Gastrocnemius medialis (tissue), 4 donors: ENCODE data around the gene LSS. TPM values are rescaled to one million over a fixed set of nuclear protein-coding genes. Genes with fewer than 3 reads are reported as not detected.

Experiments used
- ATAC-seq, 2 donors: fragments of 150-250 bp; one replicate each; pipeline ENCODE4 v1.9.1; 2016
- DNase-seq, 2 donors: peaks; one replicate each; pipeline ENCODE4 v3.0.0-alpha.2; 2019
- H3K27ac ChIP-seq, 4 donors: fragments of 200-600 bp; sonication (generic); 1 replicate in 1 of 4; 2 replicates in 3 of 4; pipeline ENCODE4 v1.5.1; 2016 to 2018; ENCODE audit warnings: mild to moderate bottlenecking in 2 of 4, moderate library complexity in 1 of 4
- H3K27me3 ChIP-seq, 3 donors: fragments of 200-600 bp; sonication (generic) in 2 of 3; 1 replicate in 1 of 3; 2 replicates in 2 of 3; pipeline versions ENCODE4 v1.5.1 to v1.6.0; 2016 to 2019; ENCODE audit warnings: mild to moderate bottlenecking in 1 of 3, moderate library complexity in 1 of 3
- H3K36me3 ChIP-seq, 2 donors: fragments of 200-600 bp; sonication (generic) in 1 of 2; one replicate each; pipeline ENCODE4 v1.5.1; 2017 to 2018
- H3K4me1 ChIP-seq, 2 donors: fragments of 200-600 bp; sonication (generic) in 1 of 2; one replicate each; pipeline ENCODE4 v1.5.1; 2016 to 2017; ENCODE audit warnings: mild to moderate bottlenecking in 2 of 2
- H3K4me3 ChIP-seq, 4 donors: fragments of 200-600 bp; sonication (generic) in 3 of 4; 1 replicate in 1 of 4; 2 replicates in 3 of 4; pipeline ENCODE4 v1.5.1; 2016 to 2019; ENCODE audit warnings: mild to moderate bottlenecking in 2 of 4
- H3K9me3 ChIP-seq, 3 donors: fragments of 200-600 bp; sonication (generic) in 2 of 3; 1 replicate in 1 of 3; 2 replicates in 2 of 3; pipeline ENCODE4 v1.5.1; 2016 to 2019
- CTCF ChIP-seq, 5 experiments: fragments of 450-650 bp in 3 of 5; fragments of 200-600 bp in 2 of 5; sonication (generic) in 2 of 5; IDR thresholded peaks in 4 of 5; conservative IDR thresholded peaks in 1 of 5; 1 replicate in 4 of 5; 2 replicates in 1 of 5; pipeline ENCODE4 v1.5.1; 2016 to 2019; ENCODE audit warnings: antibody characterized with exemption in 5 of 5, mild to moderate bottlenecking in 3 of 5, moderate library complexity in 3 of 5
- POLR2A ChIP-seq, 2 donors: fragments of 450-650 bp; IDR thresholded peaks; one replicate each; pipeline ENCODE4 v1.6.1; 2017; ENCODE audit warnings: antibody characterized with exemption in 2 of 2, mild to moderate bottlenecking in 2 of 2, moderate library complexity in 2 of 2
- in situ Hi-C, 4 donors: fragments of 200-750 bp; cut with MboI; loops; one replicate each; pipeline versions ENCODE4 v1.15.0 to v1.8.0; 2017; ENCODE audit warnings: low sequenced_read_pairs in 4 of 4
- intact Hi-C: fragments of 100-400 bp; cut with DNase I; formaldehyde crosslinking; loops from one replicate; pipeline ENCODE4 v1.15.1; 2023; ENCODE audit warnings: low total_unique reads
- total RNA-seq, 4 donors: library from RNA; depleted of rRNA; stranded (reverse); fragments of >200 nt; gene quantifications; one replicate each; pipeline versions ENCODE4 v1.1.0 to v1.2.3, GENCODE V29; 2016

LSS gene
- total RNA-seq, 4 donors from 2014 or later = 26.4 to 47.2 (median 32.7) TPM

DNA sequence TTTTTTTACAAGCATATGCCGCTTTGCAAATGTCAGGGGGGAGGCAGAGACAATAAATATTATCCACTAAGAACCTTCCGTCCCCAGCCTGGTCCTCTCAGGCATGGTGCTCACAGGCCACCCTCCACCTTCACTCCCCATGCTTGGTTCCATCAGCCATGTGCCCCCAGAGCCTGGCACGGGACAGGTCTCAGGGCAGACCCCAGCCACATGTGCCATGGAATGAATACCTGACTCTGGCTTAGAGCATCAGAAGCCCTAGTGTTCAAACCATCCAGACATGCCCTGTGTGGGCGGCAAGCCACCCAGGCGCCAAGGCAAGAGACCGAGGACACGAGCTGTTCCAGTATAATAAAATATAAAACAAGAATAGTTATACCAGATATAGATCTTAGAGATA lies 5.4 kb downstream of the LSS start:
- H3K4me3 ChIP-seq = no peak overlapping the region
- no peaks in the 10 kb centered on the region for H3K9me3 ChIP-seq
- ATAC-seq = no peak
- peaks cover 49 to 55% of the 10 kb centered on the region in 2 donors for H3K4me1 ChIP-seq
- in situ Hi-C loops = no loop called here
- DNase-seq = no peak
- peaks cover 0 to 23% of the 10 kb centered on the region in 2 donors for H3K36me3 ChIP-seq
- TF ChIP-seq CTCF (IDR thresholded peaks at IDR 0.05 in 4 of 5, conservative IDR thresholded peaks at IDR 0.05 in 1 of 5) (no peak), POLR2A (IDR thresholded peaks at IDR 0.05) (no peak)
- H3K27me3 ChIP-seq = no peaks in the 10 kb centered on the region
- peak overlapping the region; percentile 71 to 78 (median 74) for H3K27ac ChIP-seq
- intact Hi-C loops = no loop called here

DNA sequence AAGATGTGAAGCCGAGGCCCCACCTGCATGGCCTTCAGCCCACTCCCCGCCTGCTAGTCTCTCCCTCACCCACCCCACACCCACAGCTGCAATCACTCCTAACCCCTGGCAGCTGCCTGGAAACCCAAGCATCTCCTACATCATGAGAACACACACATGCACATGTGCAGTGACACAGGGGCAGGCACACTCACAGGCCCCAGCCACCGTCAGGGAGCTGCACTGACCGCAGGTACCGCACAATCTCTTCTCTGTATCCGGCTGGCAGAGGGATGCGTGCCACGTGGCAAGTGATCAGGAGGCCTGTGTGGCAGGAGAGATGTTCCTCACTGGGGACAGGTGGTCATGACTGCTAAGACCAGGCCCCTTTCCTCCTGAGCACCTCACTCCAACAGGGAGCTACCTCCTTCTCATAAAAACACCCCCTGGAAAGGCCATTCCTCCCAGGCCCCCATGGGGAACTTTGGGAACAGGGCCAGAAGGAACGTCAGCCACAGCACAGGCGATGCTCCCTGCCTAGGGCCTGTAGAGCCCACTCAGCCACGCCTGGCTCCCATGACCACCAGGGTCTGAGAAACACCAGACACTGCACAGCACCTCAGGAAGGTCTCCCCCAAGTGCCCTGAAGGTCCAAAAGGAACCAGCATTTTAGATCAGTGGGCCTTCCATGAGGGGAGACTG lies 6.0 kb downstream of the LSS start:
- intact Hi-C loops (no loop called here), in situ Hi-C loops (no loop called here)
- peak overlapping the region; percentile 71 to 78 (median 74) for H3K27ac ChIP-seq
- H3K36me3 ChIP-seq = peaks cover 0 to 23% of the 10 kb centered on the region in 2 donors
- H3K9me3 ChIP-seq = no peaks in the 10 kb centered on the region
- H3K4me1 ChIP-seq = peaks cover 47 to 56% of the 10 kb centered on the region in 2 donors
- no peak for TF ChIP-seq POLR2A (IDR thresholded peaks at IDR 0.05)
- TF ChIP-seq CTCF (IDR thresholded peaks at IDR 0.05 in 4 of 5, conservative IDR thresholded peaks at IDR 0.05 in 1 of 5) = no peak
- DNase-seq (peak; percentile 35 to 75), ATAC-seq (peak; percentile 12 to 38)
- no peak overlapping the region for H3K4me3 ChIP-seq
- H3K27me3 ChIP-seq = no peaks in the 10 kb centered on the region

GRCh38 chr21:46221664-46222435 lies 6.7 kb downstream of the LSS start:
- in situ Hi-C loops = no loop called here
- no peak for TF ChIP-seq POLR2A (IDR thresholded peaks at IDR 0.05)
- no peak for TF ChIP-seq CTCF (IDR thresholded peaks at IDR 0.05 in 4 of 5, conservative IDR thresholded peaks at IDR 0.05 in 1 of 5)
- H3K27ac ChIP-seq = peak overlapping the region; percentile 71 to 78 (median 74)
- H3K4me1 ChIP-seq = peaks cover 40 to 49% of the 10 kb centered on the region in 2 donors
- DNase-seq = peak; percentile 22 to 74
- intact Hi-C loops = no loop called here
- no peaks in the 10 kb centered on the region for H3K27me3 ChIP-seq
- peak; percentile 31 to 70 for ATAC-seq
- peaks cover 0 to 23% of the 10 kb centered on the region in 2 donors for H3K36me3 ChIP-seq
- H3K9me3 ChIP-seq = no peaks in the 10 kb centered on the region
- H3K4me3 ChIP-seq = no peak overlapping the region

- in situ Hi-C loops = no loop called here
- no peak for DNase-seq
- Histone ChIP-seq H3K4me3 (no peak overlapping the region), H3K27ac (peak overlapping the region in 3 of 4 donors; percentile 21 to 26 (median 25)), H3K36me3 (peaks cover 0 to 29% of the 10 kb centered on the region in 2 donors), H3K9me3 (no peaks in the 10 kb centered on the region), H3K27me3 (no peaks in the 10 kb centered on the region), H3K4me1 (peaks cover 30 to 39% of the 10 kb centered on the region in 2 donors)
- intact Hi-C loops = no loop called here
- TF ChIP-seq POLR2A (IDR thresholded peaks at IDR 0.05) (no peak), CTCF (IDR thresholded peaks at IDR 0.05 in 4 of 5, conservative IDR thresholded peaks at IDR 0.05 in 1 of 5) (no peak)
- ATAC-seq = no peak
Measured at GRCh38 chr21:46220847-46221246, 7.7 kb downstream of the LSS start.
